ENCODE results near the gene NFKB1. TPM values are rescaled to one million over a fixed set of nuclear protein-coding genes. Genes with fewer than 3 reads are reported as not detected.

Gene NFKB1
- total and polyA plus RNA-seq, 9 of the 15 experiments (the other 6 are each of a cell fraction or from before 2014, with no cell fraction given), result 2.4 to 14.5 (median 10.3) TPM

- TF ChIP-seq CSDE1 (IDR thresholded peaks at IDR 0.05) (no peak), HLTF (IDR thresholded peaks at IDR 0.05) (0 out of 2 replicates have a peak, but pooled peaks have one; percentile 49), ETV6 (IDR thresholded peaks at IDR 0.05; ENCODE audit: borderline replicate concordance in 1 of 2, low read depth in 2 of 2, low read length in 1 of 2) (no peak), ETV6 (CRISPR knock-in tag; IDR thresholded peaks at IDR 0.05; ENCODE audit: borderline replicate concordance) (no peak), SMARCA4 (IDR thresholded peaks at IDR 0.05) (no peak), TSHZ1 (CRISPR knock-in tag; IDR thresholded peaks at IDR 0.05) (no peak), HMG20A (CRISPR knock-in tag; conservative IDR thresholded peaks at IDR 0.05) (no peak), EP400 (IDR thresholded peaks at IDR 0.05) (no peak), IFI16 (CRISPR knock-in tag; IDR thresholded peaks at IDR 0.05) (no peak), ZNF280B (CRISPR knock-in tag; IDR thresholded peaks at IDR 0.05) (no peak), EHMT2 (IDR thresholded peaks at IDR 0.05) (peak; percentile 31; the same call in 1 of the 2 replicates), MGA (IDR thresholded peaks at IDR 0.05) (no peak)
Observed at GRCh38 chr4:102625232-102625930, 124.2 kb downstream of the NFKB1 start (continued).

Data from K562 (cell line).